GM23338 (cell line): Measurements from ENCODE around the gene PID1. TPM values are rescaled to one million over a fixed set of nuclear protein-coding genes. Genes with fewer than 3 reads are reported as not detected.

Source experiments
- ATAC-seq: fragments of 200-7000 bp; cut with Tn5 transposase; 3 replicates; pipeline ENCODE4 v1.9.1; 2020
- DNase-seq: peaks from one replicate; pipeline ENCODE4 v3.0.0-alpha.2; 2015; ENCODE audit warnings: low spot score
- H2AFZ ChIP-seq: fragments of 200-600 bp; sonication (generic); 2 replicates; pipeline ENCODE4 v1.8.0; 2016; ENCODE audit warnings: antibody characterized with exemption, mild to moderate bottlenecking, moderate library complexity
- H3F3A ChIP-seq: fragments of 200-600 bp; sonication (generic); replicated peaks from 2 replicates; pipeline ENCODE4 v1.8.0; 2017; ENCODE audit warnings: antibody characterized with exemption, mixed run types, low read depth
- H3K27ac ChIP-seq: fragments of 200-600 bp; sonication (generic); 2 replicates; pipeline ENCODE4 v1.6.1; 2016; ENCODE audit warnings: low read depth
- H3K27me3 ChIP-seq: fragments of 200-600 bp; sonication (generic); 2 replicates; pipeline ENCODE4 v1.8.0; 2016; ENCODE audit warnings: mild to moderate bottlenecking, mixed run types, moderate library complexity; ENCODE audit not compliant: insufficient read depth
- H3K36me3 ChIP-seq: fragments of 200-600 bp; sonication (generic); 2 replicates; pipeline ENCODE4 v1.8.0; 2016; ENCODE audit warnings: mild to moderate bottlenecking; ENCODE audit not compliant: insufficient read depth
- H3K4me1 ChIP-seq: fragments of 200-600 bp; sonication (generic); 2 replicates; pipeline ENCODE4 v1.8.0; 2016; ENCODE audit warnings: mild to moderate bottlenecking, moderate library complexity; ENCODE audit not compliant: insufficient read depth
- H3K4me2 ChIP-seq: fragments of 200-600 bp; sonication (generic); 2 replicates; pipeline ENCODE4 v1.7.1; 2017; ENCODE audit warnings: mixed run types
- H3K4me3 ChIP-seq: fragments of 200-600 bp; sonication (generic); 2 replicates; pipeline ENCODE4 v1.6.1; 2016; ENCODE audit warnings: mixed run types
- H3K79me2 ChIP-seq: fragments of 200-600 bp; sonication (generic); replicated peaks from 2 replicates; pipeline ENCODE4 v1.8.0; 2017; ENCODE audit warnings: mild to moderate bottlenecking; ENCODE audit not compliant: insufficient read depth
- H3K9me2 ChIP-seq: fragments of 200-600 bp; sonication (generic); 2 replicates; pipeline ENCODE4 v1.8.0; 2017; ENCODE audit not compliant: insufficient read depth
- H4K20me1 ChIP-seq: fragments of 200-600 bp; sonication (generic); replicated peaks from 2 replicates; pipeline ENCODE4 v1.8.0; 2017; ENCODE audit warnings: mild to moderate bottlenecking; ENCODE audit not compliant: insufficient read depth
- H3K27ac Mint-ChIP-seq: 2 replicates; pipeline ENCODE4 v1.8.0; 2020; ENCODE audit warnings: inconsistent platforms, mild to moderate bottlenecking, moderate library complexity, mixed read lengths
- H3K27me3 Mint-ChIP-seq: 3 replicates; pipeline ENCODE4 v1.8.0; 2022; ENCODE audit warnings: low read depth, mild to moderate bottlenecking, moderate library complexity, mixed read lengths, inconsistent platforms; ENCODE audit not compliant: insufficient read depth, poor library complexity
- H3K36me3 Mint-ChIP-seq: 3 replicates; pipeline ENCODE4 v1.8.0; 2021; ENCODE audit warnings: low read depth, mild to moderate bottlenecking, inconsistent platforms, moderate library complexity, mixed read lengths
- H3K4me1 Mint-ChIP-seq: 3 replicates; pipeline ENCODE4 v1.8.0; 2020; ENCODE audit warnings: mild to moderate bottlenecking, inconsistent platforms, mixed read lengths
- H3K4me3 Mint-ChIP-seq: 3 replicates; pipeline ENCODE4 v1.8.0; 2021; ENCODE audit warnings: moderate library complexity, mild to moderate bottlenecking, inconsistent platforms, mixed read lengths
- H3K9me3 Mint-ChIP-seq: 3 replicates; pipeline ENCODE4 v1.8.0; 2020; ENCODE audit warnings: moderate library complexity, mild to moderate bottlenecking, inconsistent platforms, mixed read lengths
- CREB1 ChIP-seq: fragments of 250-450 bp; sonication (Bioruptor Pico); IDR thresholded peaks from 2 replicates; pipeline ENCODE4 v1.5.0; 2020; ENCODE audit warnings: low read depth, mild to moderate bottlenecking, moderate library complexity
- EZH2phosphoT487 ChIP-seq: fragments of 200-600 bp; sonication (generic); IDR thresholded peaks from one replicate; pipeline ENCODE4 v1.8.1; 2018; ENCODE audit warnings: antibody characterized with exemption; ENCODE audit not compliant: unreplicated experiment
- JUNB ChIP-seq: IDR thresholded peaks from one replicate; pipeline ENCODE4 v1.6.1; 2016; ENCODE audit warnings: antibody characterized with exemption; ENCODE audit not compliant: unreplicated experiment
- NANOG ChIP-seq: IDR thresholded peaks from 2 replicates; pipeline ENCODE4 v1.6.1; 2016; ENCODE audit warnings: antibody characterized with exemption, borderline replicate concordance
- POLR2AphosphoS5 ChIP-seq: IDR thresholded peaks from 2 replicates; pipeline ENCODE4 v1.6.1; 2016; ENCODE audit warnings: antibody characterized with exemption, low read depth
- ZNF114 ChIP-seq: fragments of 250-450 bp; sonication (Bioruptor Pico); IDR thresholded peaks from 2 replicates; pipeline ENCODE4 v1.5.0; 2020; ENCODE audit warnings: mild to moderate bottlenecking, moderate library complexity
- ZNF331 ChIP-seq: fragments of 250-450 bp; sonication (Bioruptor Pico); IDR thresholded peaks from 2 replicates; pipeline ENCODE4 v1.5.0; 2020; ENCODE audit warnings: low read depth, mild to moderate bottlenecking, moderate library complexity
- polyA plus RNA-seq: library from polyadenylated mRNA; unstranded; fragments of >200 nt; fragmentation: Nextera tagmentation; extraction: Ambion mirVana; gene quantifications from 2 replicates; pipeline ENCODE4 v1.2.1, GENCODE V29; 2016
- total RNA-seq: library from RNA; depleted of rRNA; stranded (reverse); fragments of >200 nt; shearing (Covaris generic); gene quantifications from 2 replicates; pipeline ENCODE4 v1.2.3, GENCODE V29; 2014
- TF ChIP-seq, protein P1 (sequence below): IDR thresholded peaks from one replicate; pipeline ENCODE4 v1.6.1; 2018; ENCODE audit warnings: antibody characterized with exemption; ENCODE audit not compliant: unreplicated experiment
- TF ChIP-seq, protein P2 (sequence below): IDR thresholded peaks from 2 replicates; pipeline ENCODE4 v1.6.1; 2016; ENCODE audit warnings: antibody characterized with exemption
- TF ChIP-seq, protein P3 (sequence below): fragments of 250-450 bp; sonication (Bioruptor Pico); IDR thresholded peaks from 2 replicates; pipeline ENCODE4 v1.5.0; 2020; ENCODE audit warnings: mild to moderate bottlenecking, moderate library complexity

The PID1 gene
- total and polyA plus RNA-seq, 2 experiments from 2014 or later: 1.7 to 2.4 TPM

DNA sequence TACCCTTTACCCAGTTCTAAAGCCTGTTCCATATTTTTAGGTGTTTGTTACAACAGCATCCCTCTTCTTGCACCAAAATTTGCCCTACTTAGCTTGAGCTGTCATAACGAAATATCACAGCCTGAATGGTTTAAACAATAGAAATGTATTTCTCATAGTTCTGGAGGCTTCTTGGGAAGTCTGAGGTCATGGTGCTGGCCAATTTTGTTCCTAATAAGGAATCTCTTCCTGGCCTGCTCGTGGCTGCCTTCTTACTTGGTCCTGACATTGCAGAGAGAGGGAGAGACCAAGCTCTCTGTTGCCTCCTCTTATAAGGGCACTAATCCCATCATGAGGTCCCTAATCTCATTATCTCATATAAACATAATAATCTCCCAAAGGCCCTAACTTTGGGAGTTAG is 267.8 kb downstream of the PID1 start (continued):
- TF ChIP-seq, protein P1, sequence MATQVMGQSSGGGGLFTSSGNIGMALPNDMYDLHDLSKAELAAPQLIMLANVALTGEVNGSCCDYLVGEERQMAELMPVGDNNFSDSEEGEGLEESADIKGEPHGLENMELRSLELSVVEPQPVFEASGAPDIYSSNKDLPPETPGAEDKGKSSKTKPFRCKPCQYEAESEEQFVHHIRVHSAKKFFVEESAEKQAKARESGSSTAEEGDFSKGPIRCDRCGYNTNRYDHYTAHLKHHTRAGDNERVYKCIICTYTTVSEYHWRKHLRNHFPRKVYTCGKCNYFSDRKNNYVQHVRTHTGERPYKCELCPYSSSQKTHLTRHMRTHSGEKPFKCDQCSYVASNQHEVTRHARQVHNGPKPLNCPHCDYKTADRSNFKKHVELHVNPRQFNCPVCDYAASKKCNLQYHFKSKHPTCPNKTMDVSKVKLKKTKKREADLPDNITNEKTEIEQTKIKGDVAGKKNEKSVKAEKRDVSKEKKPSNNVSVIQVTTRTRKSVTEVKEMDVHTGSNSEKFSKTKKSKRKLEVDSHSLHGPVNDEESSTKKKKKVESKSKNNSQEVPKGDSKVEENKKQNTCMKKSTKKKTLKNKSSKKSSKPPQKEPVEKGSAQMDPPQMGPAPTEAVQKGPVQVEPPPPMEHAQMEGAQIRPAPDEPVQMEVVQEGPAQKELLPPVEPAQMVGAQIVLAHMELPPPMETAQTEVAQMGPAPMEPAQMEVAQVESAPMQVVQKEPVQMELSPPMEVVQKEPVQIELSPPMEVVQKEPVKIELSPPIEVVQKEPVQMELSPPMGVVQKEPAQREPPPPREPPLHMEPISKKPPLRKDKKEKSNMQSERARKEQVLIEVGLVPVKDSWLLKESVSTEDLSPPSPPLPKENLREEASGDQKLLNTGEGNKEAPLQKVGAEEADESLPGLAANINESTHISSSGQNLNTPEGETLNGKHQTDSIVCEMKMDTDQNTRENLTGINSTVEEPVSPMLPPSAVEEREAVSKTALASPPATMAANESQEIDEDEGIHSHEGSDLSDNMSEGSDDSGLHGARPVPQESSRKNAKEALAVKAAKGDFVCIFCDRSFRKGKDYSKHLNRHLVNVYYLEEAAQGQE: no peak
- no peak for TF ChIP-seq POLR2AphosphoS5
- TF ChIP-seq EZH2phosphoT487: no peak
- no peak for TF ChIP-seq CREB1 (CRISPR knock-in tag)
- TF ChIP-seq, protein P2, sequence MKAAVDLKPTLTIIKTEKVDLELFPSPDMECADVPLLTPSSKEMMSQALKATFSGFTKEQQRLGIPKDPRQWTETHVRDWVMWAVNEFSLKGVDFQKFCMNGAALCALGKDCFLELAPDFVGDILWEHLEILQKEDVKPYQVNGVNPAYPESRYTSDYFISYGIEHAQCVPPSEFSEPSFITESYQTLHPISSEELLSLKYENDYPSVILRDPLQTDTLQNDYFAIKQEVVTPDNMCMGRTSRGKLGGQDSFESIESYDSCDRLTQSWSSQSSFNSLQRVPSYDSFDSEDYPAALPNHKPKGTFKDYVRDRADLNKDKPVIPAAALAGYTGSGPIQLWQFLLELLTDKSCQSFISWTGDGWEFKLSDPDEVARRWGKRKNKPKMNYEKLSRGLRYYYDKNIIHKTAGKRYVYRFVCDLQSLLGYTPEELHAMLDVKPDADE: no peak
- TF ChIP-seq ZNF331 (CRISPR knock-in tag): no peak
- no peak for TF ChIP-seq ZNF114 (CRISPR knock-in tag)
- TF ChIP-seq NANOG: no peak

DNA sequence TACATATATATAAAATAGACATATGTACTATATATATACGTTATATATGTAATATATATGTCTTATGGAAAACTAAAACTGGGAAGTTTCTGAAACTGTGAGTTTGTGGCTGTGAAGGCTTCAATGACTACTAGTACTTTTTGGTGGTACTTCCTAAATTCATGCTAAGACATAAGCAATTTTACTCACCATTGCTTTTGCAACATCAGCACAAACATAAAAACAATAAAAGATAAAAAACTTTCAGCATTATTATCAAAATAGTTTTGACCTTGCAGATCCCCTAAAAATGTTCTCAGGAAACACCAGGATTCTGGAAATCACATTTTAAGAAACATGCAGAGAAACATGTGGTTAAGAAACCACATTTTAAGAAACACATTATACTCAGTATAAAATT is 269.9 kb downstream of the PID1 start:
- Histone ChIP-seq H3K4me1 (no peaks in the 10 kb centered on the region), H3F3A (no peaks in the 10 kb centered on the region), H3K79me2 (no peaks in the 10 kb centered on the region), H4K20me1 (no peaks in the 10 kb centered on the region), H3K27ac (no peak overlapping the region), H3K27me3 (no peaks in the 10 kb centered on the region), H3K36me3 (no peaks in the 10 kb centered on the region; the same call in 1 of the 2 replicates), H3K4me3 (no peak overlapping the region), H2AFZ (no peak overlapping the region), H3K4me2 (no peak overlapping the region), H3K9me2 (no peaks in the 10 kb centered on the region)
- Mint-ChIP-seq H3K27me3 (no peaks in the 10 kb centered on the region), H3K27ac (no peak overlapping the region), H3K36me3 (peaks cover 22% of the 10 kb centered on the region), H3K4me1 (no peaks in the 10 kb centered on the region), H3K9me3 (peaks cover 45% of the 10 kb centered on the region), H3K4me3 (no peak overlapping the region)
- ATAC-seq (no peak), DNase-seq (no peak)
- TF ChIP-seq, protein P3, sequence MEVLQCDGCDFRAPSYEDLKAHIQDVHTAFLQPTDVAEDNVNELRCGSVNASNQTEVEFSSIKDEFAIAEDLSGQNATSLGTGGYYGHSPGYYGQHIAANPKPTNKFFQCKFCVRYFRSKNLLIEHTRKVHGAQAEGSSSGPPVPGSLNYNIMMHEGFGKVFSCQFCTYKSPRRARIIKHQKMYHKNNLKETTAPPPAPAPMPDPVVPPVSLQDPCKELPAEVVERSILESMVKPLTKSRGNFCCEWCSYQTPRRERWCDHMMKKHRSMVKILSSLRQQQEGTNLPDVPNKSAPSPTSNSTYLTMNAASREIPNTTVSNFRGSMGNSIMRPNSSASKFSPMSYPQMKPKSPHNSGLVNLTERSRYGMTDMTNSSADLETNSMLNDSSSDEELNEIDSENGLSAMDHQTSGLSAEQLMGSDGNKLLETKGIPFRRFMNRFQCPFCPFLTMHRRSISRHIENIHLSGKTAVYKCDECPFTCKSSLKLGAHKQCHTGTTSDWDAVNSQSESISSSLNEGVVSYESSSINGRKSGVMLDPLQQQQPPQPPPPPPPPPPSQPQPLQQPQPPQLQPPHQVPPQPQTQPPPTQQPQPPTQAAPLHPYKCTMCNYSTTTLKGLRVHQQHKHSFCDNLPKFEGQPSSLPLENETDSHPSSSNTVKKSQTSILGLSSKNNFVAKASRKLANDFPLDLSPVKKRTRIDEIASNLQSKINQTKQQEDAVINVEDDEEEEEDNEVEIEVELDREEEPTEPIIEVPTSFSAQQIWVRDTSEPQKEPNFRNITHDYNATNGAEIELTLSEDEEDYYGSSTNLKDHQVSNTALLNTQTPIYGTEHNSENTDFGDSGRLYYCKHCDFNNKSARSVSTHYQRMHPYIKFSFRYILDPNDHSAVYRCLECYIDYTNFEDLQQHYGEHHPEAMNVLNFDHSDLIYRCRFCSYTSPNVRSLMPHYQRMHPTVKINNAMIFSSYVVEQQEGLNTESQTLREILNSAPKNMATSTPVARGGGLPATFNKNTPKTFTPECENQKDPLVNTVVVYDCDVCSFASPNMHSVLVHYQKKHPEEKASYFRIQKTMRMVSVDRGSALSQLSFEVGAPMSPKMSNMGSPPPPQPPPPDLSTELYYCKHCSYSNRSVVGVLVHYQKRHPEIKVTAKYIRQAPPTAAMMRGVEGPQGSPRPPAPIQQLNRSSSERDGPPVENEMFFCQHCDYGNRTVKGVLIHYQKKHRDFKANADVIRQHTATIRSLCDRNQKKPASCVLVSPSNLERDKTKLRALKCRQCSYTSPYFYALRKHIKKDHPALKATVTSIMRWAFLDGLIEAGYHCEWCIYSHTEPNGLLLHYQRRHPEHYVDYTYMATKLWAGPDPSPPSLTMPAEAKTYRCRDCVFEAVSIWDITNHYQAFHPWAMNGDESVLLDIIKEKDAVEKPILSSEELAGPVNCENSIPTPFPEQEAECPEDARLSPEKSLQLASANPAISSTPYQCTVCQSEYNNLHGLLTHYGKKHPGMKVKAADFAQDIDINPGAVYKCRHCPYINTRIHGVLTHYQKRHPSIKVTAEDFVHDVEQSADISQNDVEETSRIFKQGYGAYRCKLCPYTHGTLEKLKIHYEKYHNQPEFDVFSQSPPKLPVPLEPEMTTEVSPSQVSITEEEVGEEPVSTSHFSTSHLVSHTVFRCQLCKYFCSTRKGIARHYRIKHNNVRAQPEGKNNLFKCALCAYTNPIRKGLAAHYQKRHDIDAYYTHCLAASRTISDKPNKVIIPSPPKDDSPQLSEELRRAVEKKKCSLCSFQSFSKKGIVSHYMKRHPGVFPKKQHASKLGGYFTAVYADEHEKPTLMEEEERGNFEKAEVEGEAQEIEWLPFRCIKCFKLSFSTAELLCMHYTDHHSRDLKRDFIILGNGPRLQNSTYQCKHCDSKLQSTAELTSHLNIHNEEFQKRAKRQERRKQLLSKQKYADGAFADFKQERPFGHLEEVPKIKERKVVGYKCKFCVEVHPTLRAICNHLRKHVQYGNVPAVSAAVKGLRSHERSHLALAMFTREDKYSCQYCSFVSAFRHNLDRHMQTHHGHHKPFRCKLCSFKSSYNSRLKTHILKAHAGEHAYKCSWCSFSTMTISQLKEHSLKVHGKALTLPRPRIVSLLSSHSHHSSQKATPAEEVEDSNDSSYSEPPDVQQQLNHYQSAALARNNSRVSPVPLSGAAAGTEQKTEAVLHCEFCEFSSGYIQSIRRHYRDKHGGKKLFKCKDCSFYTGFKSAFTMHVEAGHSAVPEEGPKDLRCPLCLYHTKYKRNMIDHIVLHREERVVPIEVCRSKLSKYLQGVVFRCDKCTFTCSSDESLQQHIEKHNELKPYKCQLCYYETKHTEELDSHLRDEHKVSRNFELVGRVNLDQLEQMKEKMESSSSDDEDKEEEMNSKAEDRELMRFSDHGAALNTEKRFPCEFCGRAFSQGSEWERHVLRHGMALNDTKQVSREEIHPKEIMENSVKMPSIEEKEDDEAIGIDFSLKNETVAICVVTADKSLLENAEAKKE: no peak
- TF ChIP-seq ZNF331 (CRISPR knock-in tag) (no peak), NANOG (no peak), JUNB (no peak)
